PC-3 (cell line): ENCODE data around the gene CPLX4. TPM values are rescaled to one million over a fixed set of nuclear protein-coding genes. Genes with fewer than 3 reads are reported as not detected.

ENCODE experiments used
- ATAC-seq: fragments of 200-7000 bp; cut with Tn5 transposase; 2 replicates; pipeline ENCODE4 v1.9.1; 2020; ENCODE audit warnings: mild to moderate bottlenecking, moderate library complexity
- BruUV-seq: library from RNA; stranded (reverse); fragments of 400-500 nt; replicated peaks from 2 replicates; lab custom pipeline; 2021; lab: Mats Ljungman, UMichigan
- CTCF ChIA-PET: fragments of 300-600 bp; sonication (Branson Sonifier 250); formaldehyde crosslinking; loops from one replicate; lab custom pipeline; 2022; ENCODE audit warnings: antibody characterized with exemption; lab: Charles Lee
- POLR2A ChIA-PET: fragments of 300-600 bp; sonication (Branson Sonifier 250); formaldehyde crosslinking; loops from one replicate; lab custom pipeline; 2022; ENCODE audit warnings: antibody characterized with exemption; ENCODE audit not compliant: unreplicated experiment; lab: Charles Lee
- DNase-seq: peaks from one replicate; pipeline ENCODE4 v3.0.0-alpha.2; 2015
- H2AFZ ChIP-seq: fragments of 300-600 bp; sonication (generic); 2 replicates; pipeline ENCODE4 v1.6.0; 2016; ENCODE audit warnings: antibody characterized with exemption, low read length
- H3F3A ChIP-seq: fragments of 300-600 bp; sonication (generic); one replicate; pipeline ENCODE4 v1.6.0; 2017; ENCODE audit warnings: antibody characterized with exemption, low read length, control low read depth, mild to moderate bottlenecking; ENCODE audit not compliant: unreplicated experiment
- H3K27ac ChIP-seq: fragments of 300-600 bp; sonication (generic); 2 replicates; pipeline ENCODE4 v1.5.1; 2016; ENCODE audit warnings: mild to moderate bottlenecking, low read length
- H3K27me3 ChIP-seq: fragments of 300-600 bp; sonication (generic); 2 replicates; pipeline ENCODE4 v1.6.1; 2016; ENCODE audit warnings: low read length, mixed read lengths
- H3K36me3 ChIP-seq: fragments of 300-600 bp; sonication (generic); 2 replicates; pipeline ENCODE4 v1.6.1; 2016; ENCODE audit warnings: low read depth, mixed run types, low read length, mixed read lengths
- H3K4me1 ChIP-seq: fragments of 300-600 bp; sonication (generic); 2 replicates; pipeline ENCODE4 v1.5.1; 2016; ENCODE audit warnings: low read length; ENCODE audit not compliant: insufficient read depth
- H3K4me2 ChIP-seq: fragments of 300-600 bp; sonication (generic); 2 replicates; pipeline ENCODE4 v1.6.0; 2016; ENCODE audit warnings: low read length
- H3K4me3 ChIP-seq: fragments of 300-600 bp; sonication (generic); 2 replicates; pipeline ENCODE4 v1.5.1; 2016; ENCODE audit warnings: mild to moderate bottlenecking, low read length, mixed read lengths
- H3K79me2 ChIP-seq: fragments of 300-600 bp; sonication (generic); 2 replicates; pipeline ENCODE4 v1.6.1; 2017; ENCODE audit warnings: low read length, mixed read lengths
- H3K9ac ChIP-seq: fragments of 300-600 bp; sonication (generic); 2 replicates; pipeline ENCODE4 v1.6.0; 2016; ENCODE audit warnings: mild to moderate bottlenecking, low read length
- H3K9me2 ChIP-seq: fragments of 300-600 bp; sonication (generic); replicated peaks from 2 replicates; pipeline ENCODE4 v1.6.1; 2016; ENCODE audit warnings: mixed run types, low read length, mixed read lengths
- H3K9me3 ChIP-seq: fragments of 300-600 bp; sonication (generic); 2 replicates; pipeline ENCODE4 v1.6.1; 2016; ENCODE audit warnings: low read length, mixed read lengths
- H4K20me1 ChIP-seq: fragments of 300-600 bp; sonication (generic); 2 replicates; pipeline ENCODE4 v1.6.1; 2016; ENCODE audit warnings: low read length, mixed read lengths
- CTCF ChIP-seq: fragments of 300-600 bp; sonication (generic); conservative IDR thresholded peaks from 2 replicates; pipeline ENCODE4 v1.5.1; 2017; ENCODE audit warnings: antibody characterized with exemption, low read depth, mild to moderate bottlenecking, low read length
- EZH2 ChIP-seq: fragments of 300-600 bp; sonication (generic); IDR thresholded peaks from one replicate; pipeline ENCODE4 v1.6.1; 2017; ENCODE audit warnings: antibody characterized with exemption, mild to moderate bottlenecking, low read length; ENCODE audit not compliant: unreplicated experiment
- EZH2phosphoT487 ChIP-seq: fragments of 300-600 bp; sonication (generic); IDR thresholded peaks from 2 replicates; pipeline ENCODE4 v1.6.1; 2018; ENCODE audit warnings: mild to moderate bottlenecking, antibody characterized with exemption, low read length, borderline replicate concordance
- intact Hi-C: fragments of 100-400 bp; cut with micrococcal nuclease; formaldehyde crosslinking; loops from 2 replicates; pipeline ENCODE4 v1.9.0; 2023
- total RNA-seq: library from RNA; depleted of rRNA; stranded (reverse); fragments of >200 nt; gene quantifications from 2 replicates; pipeline ENCODE4 v1.2.3, GENCODE V29; 2014

The CPLX4 gene
- total RNA-seq, 1 experiment from 2014 or later: not detected

- H4K20me1 ChIP-seq: no peaks in the 10 kb centered on the region
- DNase-seq (no peak), ATAC-seq (no peak)
- no peak overlapping the region for H3K9ac ChIP-seq
- no peak overlapping the region for H3K27ac ChIP-seq
- no peak overlapping the region for H2AFZ ChIP-seq
- intact Hi-C loops: no loop called here
- no peaks in the 10 kb centered on the region for H3K79me2 ChIP-seq
- POLR2A ChIA-PET: no interaction called here
- CTCF ChIA-PET: no interaction called here
- no peaks in the 10 kb centered on the region for H3F3A ChIP-seq
- H3K36me3 ChIP-seq: no peaks in the 10 kb centered on the region
- no peaks in the 10 kb centered on the region for H3K9me2 ChIP-seq
- H3K9me3 ChIP-seq: no peaks in the 10 kb centered on the region
- peaks cover 10% of the 10 kb centered on the region for H3K4me1 ChIP-seq
- no peak overlapping the region for H3K4me3 ChIP-seq
- TF ChIP-seq EZH2 (no peak), CTCF (no peak)
- no TSS peak for BruUV-seq
- H3K27me3 ChIP-seq: no peaks in the 10 kb centered on the region
- H3K4me2 ChIP-seq: no peak overlapping the region
Observed at GRCh38 chr18:59306640-59307039, 11.8 kb downstream of the CPLX4 start.

- intact Hi-C loops: no loop called here
- POLR2A ChIA-PET: no interaction called here
- no peak overlapping the region for H3K4me3 ChIP-seq
- H3K36me3 ChIP-seq: no peaks in the 10 kb centered on the region
- no peaks in the 10 kb centered on the region for H3K9me2 ChIP-seq
- no peaks in the 10 kb centered on the region for H3F3A ChIP-seq
- no peak overlapping the region for H3K27ac ChIP-seq
- no peak overlapping the region for H3K4me2 ChIP-seq
- H3K4me1 ChIP-seq: peaks cover 22% of the 10 kb centered on the region
- CTCF ChIA-PET: no interaction called here
- no peaks in the 10 kb centered on the region for H3K27me3 ChIP-seq
- BruUV-seq: no TSS peak
- no peak for DNase-seq
- no peaks in the 10 kb centered on the region for H3K79me2 ChIP-seq
- no peaks in the 10 kb centered on the region for H4K20me1 ChIP-seq
- H3K9ac ChIP-seq: no peak overlapping the region
- no peaks in the 10 kb centered on the region for H3K9me3 ChIP-seq
- no peak for ATAC-seq
- H2AFZ ChIP-seq: no peak overlapping the region
- TF ChIP-seq CTCF: no peak
- no peak for TF ChIP-seq EZH2
- TF ChIP-seq EZH2phosphoT487: no peak
Observed at GRCh38 chr18:59305295-59305694, 13.2 kb downstream of the CPLX4 start.

GRCh38 chr18:59303656-59304195 lies 14.7 kb downstream of the CPLX4 start:
- ChIA-PET POLR2A (no interaction called here), CTCF (no interaction called here)
- intact Hi-C loops: no loop called here
- Histone ChIP-seq H3K27ac (no peak overlapping the region), H3K79me2 (no peaks in the 10 kb centered on the region), H3K4me3 (no peak overlapping the region), H3K4me2 (no peak overlapping the region), H3K27me3 (no peaks in the 10 kb centered on the region), H3K4me1 (peaks cover 36% of the 10 kb centered on the region), H3K9me3 (no peaks in the 10 kb centered on the region), H3K9ac (no peak overlapping the region), H2AFZ (no peak overlapping the region), H3F3A (no peaks in the 10 kb centered on the region), H3K9me2 (no peaks in the 10 kb centered on the region), H3K36me3 (no peaks in the 10 kb centered on the region), H4K20me1 (no peaks in the 10 kb centered on the region)
- ATAC-seq: no peak
- BruUV-seq: no TSS peak
- TF ChIP-seq EZH2phosphoT487: no peak
- TF ChIP-seq EZH2: no peak
- TF ChIP-seq CTCF: no peak
- no peak for DNase-seq
